Activated T-helper 1 cell treated with anti-CD3 and anti-CD28 coated beads, Interleukin-12 subunit alpha, Interleukin-12 subunit beta, Interleukin-2, Interleukin-4 antibody, amounts not matched to agents 30 ng/mL and 10 ng/mL and 1 ng/mL, durations not matched to agents 14 hours and 24 hours and 36 hours (primary cell): ENCODE measurements around the gene RHBDD3. TPM values are rescaled to one million over a fixed set of nuclear protein-coding genes. Genes with fewer than 3 reads are reported as not detected.

Source experiments
- DNase-seq: peaks from one replicate; pipeline ENCODE4 v3.0.0; 2021; ENCODE audit warnings: low spot score
- H3K27ac Mint-ChIP-seq: one replicate; pipeline ENCODE4 v1.8.0; 2021; ENCODE audit warnings: mild to moderate bottlenecking, mixed read lengths
- H3K27me3 Mint-ChIP-seq: one replicate; pipeline ENCODE4 v1.8.0; 2022; ENCODE audit warnings: mild to moderate bottlenecking, moderate library complexity, mixed read lengths; ENCODE audit not compliant: insufficient read depth
- H3K36me3 Mint-ChIP-seq: one replicate; pipeline ENCODE4 v1.8.0; 2021; ENCODE audit warnings: low read depth, mixed read lengths
- H3K4me1 Mint-ChIP-seq: one replicate; pipeline ENCODE4 v1.8.0; 2021; ENCODE audit warnings: low read depth, mixed read lengths
- H3K4me3 Mint-ChIP-seq: one replicate; pipeline ENCODE4 v1.8.0; 2021; ENCODE audit warnings: mild to moderate bottlenecking, moderate library complexity, mixed read lengths
- H3K9me3 Mint-ChIP-seq: one replicate; pipeline ENCODE4 v1.8.0; 2021; ENCODE audit warnings: mixed read lengths
- intact Hi-C: fragments of 100-400 bp; cut with micrococcal nuclease; formaldehyde crosslinking; loops from one replicate; pipeline ENCODE4 v1.15.1; 2024
- total RNA-seq: library from RNA; stranded (reverse); gene quantifications from 2 replicates; pipeline ENCODE4 v1.2.3, GENCODE V29; 2022

The RHBDD3 gene
- total RNA-seq, 1 donor from 2014 or later = 59.4 TPM

DNA sequence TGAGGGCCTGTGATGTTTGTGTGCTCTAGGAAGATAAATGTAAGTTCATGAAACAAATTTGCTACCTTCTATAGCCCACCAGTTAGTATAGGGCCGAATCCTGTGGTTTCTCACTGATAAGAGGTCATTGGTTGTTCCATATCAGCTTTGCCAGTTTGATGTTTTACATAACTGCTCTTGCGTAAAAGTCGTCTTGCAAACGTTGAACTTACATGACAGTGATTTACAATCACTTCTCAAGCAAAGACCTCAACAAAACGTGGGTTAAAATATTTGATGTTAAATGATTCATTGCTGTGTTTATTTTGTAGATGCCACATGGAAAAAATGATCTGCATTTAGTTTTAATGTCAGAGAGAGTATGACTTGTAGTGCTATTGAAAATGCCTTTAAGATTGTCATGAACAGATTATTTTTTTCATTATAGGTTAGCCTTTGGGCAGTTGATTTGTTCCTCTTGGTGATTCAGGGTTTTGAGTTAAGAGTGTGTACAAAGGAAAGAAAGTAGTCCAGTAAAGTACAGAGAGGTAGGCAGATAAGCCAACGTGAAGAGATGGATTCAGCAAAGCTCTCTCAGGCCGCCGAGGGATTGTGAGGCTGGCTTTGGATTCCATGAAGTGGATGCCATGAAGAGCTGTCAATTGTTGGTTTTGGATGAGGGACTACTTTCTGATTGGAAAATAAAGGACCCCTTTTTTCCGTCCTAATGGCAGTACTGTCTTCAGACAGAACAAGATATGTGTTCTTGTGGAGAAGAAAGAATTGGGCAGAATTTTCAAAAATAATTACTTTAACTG, 2.9 kb upstream of the RHBDD3 start:
- Mint-ChIP-seq H3K9me3 (no peaks in the 10 kb centered on the region), H3K27ac (peak overlapping the region; percentile 83), H3K27me3 (no peaks in the 10 kb centered on the region), H3K4me1 (peaks cover 75% of the 10 kb centered on the region), H3K36me3 (peaks cover 71% of the 10 kb centered on the region), H3K4me3 (peak overlapping the region; percentile 96)
- intact Hi-C loops = loop anchor here (2.0 kb wide), 1 partner anchor 36 kb away; the partner anchor contains the start of gene GAS2L1
- no peak for DNase-seq

DNA sequence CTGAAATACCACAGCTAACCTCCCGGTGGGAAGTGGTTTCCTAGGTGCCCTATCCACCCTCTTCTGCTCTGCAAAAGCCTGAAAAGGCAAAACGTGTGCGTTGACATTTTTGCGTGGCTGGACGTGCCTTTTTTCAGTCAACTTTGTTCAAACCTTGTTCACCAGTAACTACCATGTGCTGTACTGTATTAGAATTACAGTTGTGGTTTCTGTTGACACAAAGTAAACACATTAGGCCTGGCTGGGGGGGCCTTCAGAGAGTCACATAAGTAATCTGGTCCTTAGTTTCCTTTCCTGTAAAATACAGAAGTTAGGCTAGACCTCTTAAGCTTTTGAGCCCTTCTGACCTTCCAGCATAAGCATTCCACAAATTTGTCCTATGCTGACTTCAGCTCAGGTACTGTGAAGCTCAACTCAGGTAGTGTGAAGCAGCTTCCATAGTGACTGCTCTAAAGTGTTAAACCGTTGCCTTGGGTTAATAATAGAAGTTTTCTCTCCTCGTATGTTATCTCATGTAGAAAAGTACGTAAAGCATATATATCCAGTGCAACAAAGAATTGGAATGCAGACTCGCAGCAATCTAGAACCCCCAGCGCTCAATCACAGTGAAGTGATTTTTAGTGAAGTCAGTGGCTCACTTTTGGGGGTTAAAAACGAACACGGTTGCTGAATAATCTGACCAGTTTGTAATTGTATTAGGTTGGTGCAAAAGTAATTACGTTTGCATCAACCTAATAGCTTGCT, 2.1 kb upstream of the RHBDD3 start:
- Mint-ChIP-seq H3K27ac (peak overlapping the region; percentile 86), H3K4me3 (peak overlapping the region; percentile 96), H3K27me3 (no peaks in the 10 kb centered on the region), H3K4me1 (peaks cover 68% of the 10 kb centered on the region), H3K9me3 (no peaks in the 10 kb centered on the region), H3K36me3 (peaks cover 64% of the 10 kb centered on the region)
- no peak for DNase-seq
- intact Hi-C loops = loop anchor here (2.0 to 10.0 kb wide), 5 partner anchors 37 to 1351 kb away; partner anchors contain the start of genes CCDC117, GAS2L1, PITPNB and UQCR10

DNA sequence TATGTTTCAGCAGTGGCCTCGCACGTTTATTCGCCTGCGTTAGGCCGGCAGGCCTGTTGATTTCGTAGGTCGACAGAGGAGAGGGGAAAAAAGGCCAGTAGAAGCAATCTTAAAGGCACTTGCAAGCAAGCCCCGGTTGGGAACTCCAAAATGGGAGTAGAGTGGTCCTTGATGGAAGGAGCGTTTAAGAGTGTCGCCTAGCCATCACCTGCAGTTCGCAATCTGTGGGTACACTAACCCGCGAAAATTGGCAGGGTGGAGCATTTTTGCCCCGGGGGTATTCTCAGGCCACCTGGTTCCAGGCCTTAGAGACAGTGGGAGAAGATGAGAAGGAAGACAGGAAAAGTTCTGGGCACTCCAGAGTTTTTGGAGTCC, 1.4 kb upstream of the RHBDD3 start:
- intact Hi-C loops = loop anchor here (2.0 to 10.0 kb wide), 4 partner anchors 384 to 1350 kb away; partner anchors contain the start of genes CCDC117, PITPNB, UQCR10 and ZMAT5
- peak overlapping the region; percentile 86 for H3K27ac Mint-ChIP-seq
- no peak for DNase-seq
- H3K4me1 Mint-ChIP-seq = peaks cover 62% of the 10 kb centered on the region
- H3K36me3 Mint-ChIP-seq = peaks cover 59% of the 10 kb centered on the region
- H3K4me3 Mint-ChIP-seq = peak overlapping the region; percentile 96
- no peaks in the 10 kb centered on the region for H3K27me3 Mint-ChIP-seq
- no peaks in the 10 kb centered on the region for H3K9me3 Mint-ChIP-seq

DNA sequence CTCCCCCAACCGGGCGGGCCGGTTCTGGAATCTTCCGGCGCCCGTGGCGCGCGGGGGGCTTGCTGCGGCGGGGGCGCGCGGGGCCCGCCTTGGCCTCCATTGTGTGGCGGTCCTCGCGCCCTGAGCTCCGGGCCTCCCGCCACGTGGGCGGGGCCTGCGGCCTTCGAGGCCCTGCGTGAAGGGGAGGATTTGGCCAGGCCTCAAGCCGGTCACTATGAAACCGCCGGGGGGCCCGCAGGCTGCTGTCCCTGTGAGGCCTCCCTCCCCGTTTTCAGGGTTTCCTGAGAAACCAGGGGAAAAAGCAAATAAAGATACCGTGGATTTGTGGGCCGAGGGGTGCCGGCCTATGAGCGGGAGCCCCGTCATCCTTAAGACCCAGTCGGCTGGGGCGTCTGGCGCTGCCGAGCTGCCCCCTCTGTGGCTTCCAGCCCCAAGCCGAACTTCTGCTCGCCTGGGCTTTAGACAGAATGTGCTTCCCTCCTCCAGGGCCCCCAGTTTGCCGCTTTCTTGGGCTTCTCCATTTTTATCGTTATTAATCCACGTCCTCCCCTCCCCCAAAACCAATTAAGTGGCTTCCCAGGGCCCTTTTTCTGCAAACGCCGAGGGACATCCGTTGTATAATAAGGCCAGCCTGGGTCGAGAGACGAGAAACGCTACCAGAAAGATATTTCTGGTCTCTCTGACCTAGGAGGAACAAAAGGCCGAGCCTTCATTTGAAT, 889 bp upstream of the RHBDD3 start:
- peak overlapping the region; percentile 99 for H3K27ac Mint-ChIP-seq
- no peaks in the 10 kb centered on the region for H3K9me3 Mint-ChIP-seq
- H3K27me3 Mint-ChIP-seq = no peaks in the 10 kb centered on the region
- peak overlapping the region; percentile 96 for H3K4me3 Mint-ChIP-seq
- H3K4me1 Mint-ChIP-seq = peaks cover 57% of the 10 kb centered on the region
- peak; percentile 35 for DNase-seq
- intact Hi-C loops = loop anchor here (2.0 to 10.0 kb wide), 4 partner anchors 384 to 1350 kb away; partner anchors contain the start of genes CCDC117, PITPNB, UQCR10 and ZMAT5
- H3K36me3 Mint-ChIP-seq = peaks cover 55% of the 10 kb centered on the region

DNA sequence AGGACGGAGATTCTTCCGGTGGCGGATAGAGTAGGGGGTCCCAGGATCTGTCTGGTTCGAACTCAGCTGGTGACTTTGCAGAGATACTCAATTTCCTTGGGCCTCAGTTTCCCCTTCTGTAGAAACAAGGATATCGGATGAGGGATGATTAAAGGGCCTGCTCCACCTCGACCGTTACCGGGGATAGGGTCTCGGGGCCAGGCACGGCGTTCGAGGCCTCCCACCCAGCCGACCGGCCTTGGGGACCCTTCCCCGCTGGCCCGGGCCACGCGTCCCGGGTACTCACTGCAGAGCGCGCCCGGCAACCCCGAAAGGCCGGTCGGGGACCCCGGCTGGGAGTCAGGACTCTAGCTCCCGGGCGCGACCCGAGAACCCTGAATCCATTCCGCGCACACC, 321 bp downstream of the RHBDD3 start:
- Mint-ChIP-seq H3K4me1 (peaks cover 45% of the 10 kb centered on the region), H3K27ac (peak overlapping the region; percentile 99), H3K27me3 (no peaks in the 10 kb centered on the region), H3K36me3 (peaks cover 43% of the 10 kb centered on the region), H3K4me3 (peak overlapping the region; percentile 96), H3K9me3 (no peaks in the 10 kb centered on the region)
- intact Hi-C loops = loop anchor here (2.0 to 10.0 kb wide), 2 partner anchors 361 to 383 kb away; partner anchors contain the start of gene ZNRF3
- DNase-seq = no peak

DNA sequence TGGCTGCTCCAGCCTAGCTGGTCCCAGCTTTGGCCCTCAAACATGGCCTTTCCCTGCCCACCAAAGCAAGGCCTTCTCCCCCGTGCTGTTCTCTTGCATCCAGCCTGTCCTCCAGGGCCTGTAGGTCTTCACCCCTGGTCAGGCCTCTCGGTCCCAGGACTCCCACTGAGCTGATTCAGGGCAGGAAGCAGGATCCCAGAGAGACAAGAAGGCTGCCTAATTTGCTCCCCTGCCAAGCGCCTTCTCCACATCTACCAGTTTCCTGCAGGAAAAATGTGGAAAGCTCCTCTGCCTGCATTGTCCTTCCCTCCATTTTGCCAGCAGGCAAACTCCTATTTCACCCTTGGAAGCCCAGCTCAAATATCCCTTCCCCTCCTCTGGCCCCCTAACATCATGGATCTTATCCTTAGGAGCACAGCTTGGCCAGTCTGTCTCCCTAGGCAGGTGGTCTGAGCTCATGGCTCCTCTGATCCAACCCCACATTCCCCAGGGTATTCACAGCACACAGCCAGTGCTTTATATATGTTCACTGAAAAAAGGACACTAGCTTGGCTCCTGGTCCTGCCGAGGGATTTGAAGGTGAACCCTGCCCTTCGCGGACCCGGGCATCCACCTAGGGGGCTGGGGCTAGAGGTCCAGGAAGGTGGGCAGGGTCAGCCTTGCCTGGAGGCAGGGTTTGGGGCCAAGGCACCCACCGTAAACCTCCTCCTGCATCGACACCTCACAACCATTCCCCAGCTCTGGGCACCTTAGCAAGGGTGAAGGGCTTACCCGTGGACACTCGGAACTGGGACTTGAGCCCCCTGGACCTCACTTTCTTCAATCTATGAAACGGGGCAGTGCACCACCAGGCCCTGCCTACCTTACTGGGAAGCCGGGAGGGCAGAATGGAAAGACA, 968 bp downstream of the RHBDD3 start:
- H3K27ac Mint-ChIP-seq = peak overlapping the region; percentile 99
- peak overlapping the region; percentile 96 for H3K4me3 Mint-ChIP-seq
- peaks cover 38% of the 10 kb centered on the region for H3K4me1 Mint-ChIP-seq
- intact Hi-C loops = loop anchor here (2.0 to 10.0 kb wide), 2 partner anchors 360 to 382 kb away; partner anchors contain the start of gene ZNRF3
- DNase-seq = no peak
- no peaks in the 10 kb centered on the region for H3K9me3 Mint-ChIP-seq
- no peaks in the 10 kb centered on the region for H3K27me3 Mint-ChIP-seq
- H3K36me3 Mint-ChIP-seq = peaks cover 40% of the 10 kb centered on the region

DNA sequence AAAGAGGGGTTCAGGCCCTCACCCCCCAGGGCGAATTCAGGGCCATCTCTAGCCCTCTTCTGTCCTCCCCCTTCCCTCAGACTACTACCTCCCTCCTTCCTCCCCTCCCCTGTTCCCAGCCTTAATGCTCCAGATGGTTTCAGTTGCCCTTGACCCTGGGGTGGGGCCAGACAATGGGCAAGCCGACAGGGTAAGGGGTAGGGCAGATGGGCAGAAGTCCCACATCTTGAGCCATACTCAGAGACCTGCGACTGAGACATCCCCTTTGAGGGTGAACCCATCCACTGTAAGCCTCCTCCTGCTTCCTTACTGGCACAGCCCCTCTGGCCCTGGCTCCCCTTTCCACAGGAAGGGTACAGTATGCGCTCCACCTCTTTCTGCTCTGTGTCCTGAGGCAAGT, 1.9 kb downstream of the RHBDD3 start:
- intact Hi-C loops = loop anchor here (2.0 to 10.0 kb wide), 2 partner anchors 359 to 381 kb away; partner anchors contain the start of gene ZNRF3
- Mint-ChIP-seq H3K27ac (peak overlapping the region; percentile 99), H3K4me1 (peaks cover 32% of the 10 kb centered on the region), H3K9me3 (no peaks in the 10 kb centered on the region), H3K36me3 (peaks cover 35% of the 10 kb centered on the region), H3K4me3 (peak overlapping the region; percentile 96), H3K27me3 (no peaks in the 10 kb centered on the region)
- DNase-seq = no peak

DNA sequence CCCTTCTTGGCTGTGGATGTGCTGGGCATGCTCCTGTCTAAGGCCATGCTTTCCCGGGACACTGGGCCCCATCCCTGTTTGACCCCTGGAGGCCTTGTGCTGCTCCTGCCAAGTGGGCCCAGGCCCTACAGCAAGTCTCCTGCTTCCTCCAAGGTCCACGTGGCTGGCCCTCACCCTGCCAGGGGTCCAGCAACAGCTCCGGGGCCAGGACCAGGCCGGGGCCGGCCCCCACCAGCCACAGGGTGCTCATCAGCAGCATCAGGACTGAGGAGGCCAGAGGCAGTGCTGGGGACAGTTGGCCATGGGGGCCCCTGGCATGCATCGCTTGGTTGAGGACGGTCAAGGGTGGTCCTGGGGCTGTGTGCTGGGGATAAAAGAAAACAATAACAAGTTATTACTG, 2.5 kb downstream of the RHBDD3 start:
- H3K9me3 Mint-ChIP-seq = no peaks in the 10 kb centered on the region
- peaks cover 29% of the 10 kb centered on the region for H3K36me3 Mint-ChIP-seq
- H3K4me3 Mint-ChIP-seq = no peak overlapping the region
- no peak overlapping the region for H3K27ac Mint-ChIP-seq
- H3K27me3 Mint-ChIP-seq = no peaks in the 10 kb centered on the region
- H3K4me1 Mint-ChIP-seq = peaks cover 25% of the 10 kb centered on the region
- intact Hi-C loops = loop anchor here (10.0 kb wide), 1 partner anchor 381 kb away; the partner anchor contains the start of gene ZNRF3
- no peak for DNase-seq

DNA sequence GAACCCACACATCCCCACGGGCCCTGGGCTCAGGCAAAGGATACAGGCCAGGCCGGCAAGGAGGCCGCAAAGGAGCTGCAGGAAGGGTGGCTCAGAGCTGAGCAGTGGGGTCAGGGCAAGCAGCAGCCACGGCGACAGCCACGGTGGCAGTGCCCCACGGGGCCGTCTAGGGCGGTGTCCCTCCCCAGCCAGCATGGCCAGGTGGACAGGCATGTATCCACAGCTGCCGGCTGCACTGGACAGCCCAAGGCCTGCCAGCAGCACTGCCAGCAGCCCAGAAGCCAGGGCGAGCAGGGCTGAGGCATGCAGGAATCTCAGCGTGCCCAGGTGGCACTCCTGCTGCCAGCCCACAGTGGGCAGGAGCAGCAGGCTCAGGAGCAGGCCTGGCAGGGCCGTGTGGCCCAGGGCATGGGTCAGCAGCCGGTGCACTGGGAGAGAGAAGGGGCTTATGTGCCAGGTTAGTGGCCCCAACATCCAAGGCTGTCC, 3.9 kb downstream of the RHBDD3 start:
- H3K27ac Mint-ChIP-seq = no peak overlapping the region

DNA sequence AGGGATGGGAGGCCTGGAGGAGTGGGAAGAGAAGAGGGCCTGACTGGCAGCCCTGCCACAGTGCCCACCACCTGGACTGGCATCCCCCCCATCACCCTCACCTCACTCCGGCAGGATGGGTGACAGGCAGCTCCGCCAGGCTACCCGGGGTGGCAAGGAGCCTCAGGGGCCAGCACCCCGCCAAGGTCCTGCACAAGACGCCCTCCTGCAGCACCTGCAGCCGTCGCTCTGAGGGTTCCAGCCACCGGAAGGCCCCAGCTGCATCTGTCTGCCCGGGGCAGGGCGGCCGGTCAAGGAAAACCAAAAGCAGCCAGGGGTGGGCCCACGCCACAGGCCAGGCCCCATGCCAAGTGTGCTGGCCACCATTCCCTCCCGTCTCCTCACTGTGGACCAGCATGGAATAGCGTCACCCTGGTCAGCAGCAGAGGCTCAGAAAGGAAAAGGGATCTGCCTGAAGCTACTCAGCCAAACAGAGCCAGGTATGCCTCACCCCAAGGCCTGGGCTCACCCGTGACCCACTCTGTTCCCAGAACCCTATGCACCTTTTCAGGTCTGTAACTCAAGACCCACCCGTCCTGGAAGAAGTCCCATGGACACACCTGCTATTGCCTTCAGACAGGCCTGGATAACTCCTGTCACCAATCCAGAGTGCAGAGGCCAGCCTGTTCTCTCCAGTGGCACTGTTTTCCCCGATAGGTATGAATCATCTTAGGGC, 7.0 kb downstream of the RHBDD3 start:
- Mint-ChIP-seq H3K4me3 (no peak overlapping the region), H3K36me3 (peaks cover 2% of the 10 kb centered on the region), H3K4me1 (no peaks in the 10 kb centered on the region), H3K27ac (no peak overlapping the region), H3K27me3 (no peaks in the 10 kb centered on the region), H3K9me3 (no peaks in the 10 kb centered on the region)
- intact Hi-C loops = loop anchor here (10.0 kb wide), 1 partner anchor 376 kb away; the partner anchor contains the start of gene ZNRF3
- DNase-seq = no peak

More for the DNA sequence above, 3.9 kb downstream of the RHBDD3 start:
- Mint-ChIP-seq H3K9me3 (no peaks in the 10 kb centered on the region), H3K27me3 (no peaks in the 10 kb centered on the region), H3K4me3 (no peak overlapping the region), H3K36me3 (peaks cover 15% of the 10 kb centered on the region), H3K4me1 (peaks cover 11% of the 10 kb centered on the region)
- intact Hi-C loops = loop anchor here (10.0 kb wide), 1 partner anchor 379 kb away; the partner anchor contains the start of gene ZNRF3
- DNase-seq = no peak

DNA sequence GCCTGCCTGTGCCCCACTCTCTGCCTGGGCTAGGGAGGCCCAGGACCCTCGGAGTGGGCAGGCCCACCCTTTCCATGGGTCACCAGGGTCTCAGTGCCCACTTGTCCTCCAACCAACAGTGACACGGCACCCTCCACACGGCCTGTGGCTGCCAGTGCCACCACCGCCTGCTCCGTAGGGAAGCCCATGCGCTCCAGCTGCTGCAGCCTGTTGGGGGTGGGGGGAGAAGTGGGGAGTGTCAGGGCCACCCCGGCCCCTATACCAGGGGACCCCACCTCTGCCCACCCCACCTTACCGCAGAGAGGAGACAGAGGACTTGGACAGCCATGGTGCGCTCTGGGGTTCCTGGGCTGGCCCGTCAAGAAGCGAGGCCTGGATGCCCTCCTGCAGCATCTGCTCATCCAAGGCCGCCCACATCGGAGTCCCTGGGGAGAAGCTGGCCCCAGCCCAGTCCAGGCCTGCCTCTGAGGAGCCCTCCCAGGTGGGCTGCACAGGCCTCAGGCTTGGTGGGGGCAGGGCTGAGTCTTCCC, 7.7 kb downstream of the RHBDD3 start:
- intact Hi-C loops = loop anchor here (10.0 kb wide), 1 partner anchor 375 kb away; the partner anchor contains the start of gene ZNRF3
- Mint-ChIP-seq H3K4me3 (no peak overlapping the region), H3K27ac (no peak overlapping the region), H3K9me3 (no peaks in the 10 kb centered on the region), H3K36me3 (peaks cover 2% of the 10 kb centered on the region), H3K4me1 (no peaks in the 10 kb centered on the region), H3K27me3 (no peaks in the 10 kb centered on the region)
- no peak for DNase-seq
